Measurements from ENCODE around the gene SLC6A2. TPM values are rescaled to one million over a fixed set of nuclear protein-coding genes. Genes with fewer than 3 reads are reported as not detected.

SLC6A2 gene
- total and polyA plus RNA-seq, 2 of the 13 experiments (the other 11 are each of a cell fraction or from before 2014, with no cell fraction given), result 0.62 to 0.66 TPM

GRCh38 chr16:55622930-55623561, 32.7 kb upstream of the SLC6A2 start (continued):
- TF ChIP-seq ZBTB40 (IDR thresholded peaks at IDR 0.05) (no peak), ZBTB40 (CRISPR knock-in tag; IDR thresholded peaks at IDR 0.05) (peak; percentile 87), ZNF235 (CRISPR knock-in tag; IDR thresholded peaks at IDR 0.05; ENCODE audit: borderline replicate concordance) (no peak), ZNF329 (CRISPR knock-in tag; IDR thresholded peaks at IDR 0.05; ENCODE audit: low read depth) (0 out of 2 replicates have a peak, but pooled peaks have one; percentile 20), ZNF414 (CRISPR knock-in tag; IDR thresholded peaks at IDR 0.05) (peak; percentile 83; the same call in 1 of the 2 replicates), PHF21A (CRISPR knock-in tag; IDR thresholded peaks at IDR 0.05) (peak; percentile 96), ZBTB46 (CRISPR knock-in tag; IDR thresholded peaks at IDR 0.05; ENCODE audit: borderline replicate concordance) (0 out of 2 replicates have a peak, but pooled peaks have one; percentile 88), PAWR (CRISPR knock-in tag; IDR thresholded peaks at IDR 0.05; ENCODE audit: borderline replicate concordance) (no peak), DR1 (CRISPR knock-in tag; IDR thresholded peaks at IDR 0.05) (no peak), U2AF1 (optimal IDR thresholded peaks at IDR 0.05; ENCODE audit: low read depth, low read length) (peak; percentile 91), ZSCAN30 (CRISPR knock-in tag; IDR thresholded peaks at IDR 0.05) (0 out of 2 replicates have a peak, but pooled peaks have one; percentile 59), ZNF12 (CRISPR knock-in tag; IDR thresholded peaks at IDR 0.05) (peak; percentile 86; the same call in 1 of the 2 replicates), THRA (CRISPR knock-in tag; IDR thresholded peaks at IDR 0.05; ENCODE audit: borderline replicate concordance) (peak; percentile 92), ARID2 (CRISPR knock-in tag; IDR thresholded peaks at IDR 0.05; ENCODE audit: borderline replicate concordance) (peak; percentile 85; the same call in 1 of the 2 replicates), SIX1 (CRISPR knock-in tag; IDR thresholded peaks at IDR 0.05; ENCODE audit: borderline replicate concordance) (peak; percentile 58; the same call in 1 of the 2 replicates), TBP (CRISPR knock-in tag; IDR thresholded peaks at IDR 0.05) (no peak), MIXL1 (CRISPR knock-in tag; IDR thresholded peaks at IDR 0.05) (peak; percentile 83)
